T-helper 22 cell (primary cell): ENCODE data around the gene IL32.
"Not testable (repeated sequence)": the region's sequence is repeated elsewhere in the genome, so short reads cannot be mapped to it uniquely, and the experiment has no call there.

Experiments used
- DNase-seq: peaks from one replicate; pipeline ENCODE4 v3.0.0-alpha.2; 2020; ENCODE audit warnings: low read depth

The IL32 gene

DNA sequence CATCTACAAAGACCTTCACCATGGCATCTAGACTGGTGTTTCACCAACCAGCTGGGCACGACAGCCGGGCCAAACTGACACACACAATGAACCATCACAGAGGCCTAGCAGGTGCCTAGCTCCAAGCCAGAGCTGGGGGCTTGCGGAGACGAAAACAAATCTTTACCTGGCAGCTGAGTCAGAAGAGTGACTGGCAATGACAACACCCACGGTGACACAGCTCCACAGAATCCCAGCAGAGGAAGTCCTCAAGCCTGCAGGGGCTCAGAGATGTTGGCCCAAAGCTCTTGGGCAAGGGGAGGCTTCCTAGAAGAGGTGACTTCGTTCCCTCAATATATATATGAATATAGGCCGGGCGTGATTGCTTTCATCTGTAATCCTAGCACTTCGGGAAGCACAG, 13.9 kb upstream of the IL32 start:
- DNase-seq = no peak

DNA sequence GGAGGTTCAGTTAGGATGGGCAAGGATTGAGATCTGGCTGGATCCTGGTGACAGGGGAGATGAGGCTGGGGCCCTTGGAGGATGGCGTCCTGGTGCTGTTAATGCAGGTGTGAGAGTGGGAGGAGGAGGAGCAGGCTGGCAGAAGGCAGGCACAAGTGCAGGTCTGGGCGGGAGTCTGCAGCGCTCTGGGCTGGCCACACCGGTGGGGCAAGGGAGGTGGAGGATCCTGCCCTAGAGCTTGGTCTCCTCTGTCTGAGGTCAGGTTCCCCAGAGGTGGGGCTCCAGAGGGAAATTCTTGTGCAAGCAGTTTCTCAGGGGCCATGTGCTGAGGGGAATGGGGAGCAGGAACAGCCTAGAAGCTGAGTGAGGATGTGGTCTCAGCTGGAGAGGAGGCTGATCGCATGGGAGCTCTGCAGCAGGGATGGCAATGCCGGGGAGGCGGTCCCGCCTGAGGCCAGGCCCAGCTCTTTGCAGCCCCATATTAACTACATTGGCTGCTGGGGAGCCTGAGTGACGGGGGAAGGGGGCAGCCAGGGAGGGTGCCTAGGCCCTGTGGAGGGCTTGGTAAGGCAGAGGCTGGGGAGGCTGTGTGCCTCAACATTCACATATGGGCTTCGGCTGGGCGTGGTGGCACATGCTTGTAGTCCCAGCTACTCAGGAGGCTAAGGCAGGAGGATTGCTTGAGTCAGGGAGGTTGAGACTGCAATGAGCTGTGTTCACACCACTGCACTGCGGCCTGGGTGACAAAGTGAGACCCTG, 12.7 kb upstream of the IL32 start:
- DNase-seq = not testable (repeated sequence)

DNA sequence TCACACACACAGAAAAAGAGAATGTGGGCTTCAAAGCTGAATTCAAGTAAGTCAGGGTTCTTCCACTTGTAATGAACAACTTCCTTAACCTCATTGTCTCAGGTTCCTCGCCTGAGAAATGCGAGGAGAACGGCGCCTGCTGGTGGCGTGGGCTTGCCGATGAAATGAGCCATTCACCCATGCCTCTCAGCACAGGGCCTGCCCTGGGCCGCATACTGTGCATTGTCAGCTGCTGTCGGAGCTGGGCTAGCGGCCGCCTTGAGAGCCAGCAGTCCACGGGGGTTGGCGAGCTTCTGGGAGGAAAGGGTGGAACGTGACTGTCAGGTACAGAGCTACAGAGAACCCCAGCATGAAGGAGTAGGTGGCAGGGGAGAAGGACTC, 12.1 kb upstream of the IL32 start:
- not testable (repeated sequence) for DNase-seq

DNA sequence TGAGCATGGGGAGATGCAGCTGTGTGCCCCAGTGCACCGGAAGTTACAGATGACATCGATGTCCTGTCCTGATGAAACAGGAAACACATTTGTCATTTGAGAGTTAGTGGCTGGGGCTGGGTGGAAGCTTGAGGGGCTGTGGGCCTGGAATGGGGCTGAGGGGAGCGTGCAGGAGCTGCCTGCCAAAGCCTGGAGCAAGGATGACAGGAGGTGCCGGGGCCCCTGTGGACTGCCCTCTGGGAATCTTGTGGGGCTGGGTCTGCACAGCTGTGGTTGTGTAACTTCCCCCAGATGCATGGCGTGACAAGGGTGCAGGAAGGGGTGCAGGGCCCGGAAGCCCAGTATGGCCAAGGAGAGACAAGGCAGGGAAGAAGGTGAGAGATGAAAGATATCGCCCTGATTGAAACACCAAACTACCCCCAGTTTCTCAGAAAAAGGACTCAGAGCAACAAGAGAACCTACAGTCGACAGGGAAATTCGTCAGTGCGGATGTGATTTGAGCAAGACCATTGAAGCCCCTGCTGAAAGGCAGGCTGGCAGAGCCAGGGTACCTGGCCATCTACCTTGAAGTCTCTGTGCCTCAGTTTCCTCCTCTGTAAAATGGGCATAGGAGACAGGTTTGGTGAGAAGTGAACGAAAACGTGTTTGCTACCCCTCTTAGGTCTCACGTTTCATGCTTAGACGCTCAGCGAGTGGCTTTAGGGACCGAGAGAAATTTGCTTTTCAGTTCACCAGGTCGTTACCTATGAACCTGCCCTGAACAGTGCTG, 10.3 kb upstream of the IL32 start:
- no peak for DNase-seq

DNA sequence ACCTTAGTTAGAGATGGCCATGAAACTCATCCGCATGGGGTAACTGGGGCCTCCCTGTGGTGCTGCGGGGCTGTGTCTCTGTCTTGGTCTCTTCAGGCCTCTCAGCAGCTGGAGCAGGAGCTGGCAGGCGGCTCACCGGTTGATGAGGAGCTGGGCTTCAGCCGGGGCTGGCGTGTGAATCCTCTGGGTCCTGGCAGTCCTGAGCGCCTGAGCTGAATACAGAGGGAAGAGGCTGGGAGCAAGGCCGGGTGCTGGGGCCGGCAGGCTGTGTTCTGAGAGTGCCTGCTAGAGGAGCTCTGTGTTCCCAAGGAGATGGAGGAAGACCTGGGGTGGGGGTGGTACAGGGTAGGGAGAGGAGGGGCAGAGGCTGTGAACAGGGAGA, 9.7 kb upstream of the IL32 start:
- not testable (repeated sequence) for DNase-seq

DNA sequence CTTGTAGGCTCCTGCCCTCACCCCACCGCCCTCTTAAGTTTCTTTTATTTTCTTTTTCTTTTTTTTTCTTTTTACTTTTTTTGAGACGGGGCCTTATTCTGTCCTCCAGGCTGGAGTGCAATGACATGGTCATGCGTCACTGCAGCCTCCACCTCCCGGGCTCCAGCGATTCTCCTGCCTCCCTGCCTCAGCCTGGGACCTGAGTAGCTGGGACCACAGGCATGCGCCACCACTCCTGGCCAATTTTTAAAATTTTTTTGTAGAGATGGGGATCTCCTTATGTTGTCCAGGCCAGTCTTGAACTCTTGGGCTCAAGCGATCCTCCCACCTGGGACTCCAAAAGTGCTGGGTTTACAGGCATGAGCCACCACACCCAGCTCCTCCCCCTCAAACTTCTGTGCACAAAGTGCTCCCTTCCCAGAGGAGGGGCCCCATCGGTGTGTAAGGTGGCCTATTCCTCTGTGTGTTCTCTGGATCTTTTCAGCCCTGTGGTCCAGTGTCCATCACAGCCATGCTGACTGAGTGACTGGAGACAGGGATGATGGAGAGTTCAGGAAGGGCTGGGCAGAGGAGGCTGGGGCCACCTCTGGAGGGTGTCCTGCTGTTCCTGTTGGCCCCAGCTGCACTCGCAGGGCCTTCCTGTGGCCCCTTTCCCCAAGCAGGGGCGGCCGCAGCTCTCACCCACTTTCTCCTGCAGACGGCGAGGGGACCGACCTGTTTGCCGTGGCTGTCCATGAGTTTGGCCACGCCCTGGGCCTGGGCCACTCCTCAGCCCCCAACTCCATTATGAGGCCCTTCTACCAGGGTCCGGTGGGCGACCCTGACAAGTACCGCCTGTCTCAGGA, 8.9 kb upstream of the IL32 start:
- DNase-seq = no peak

DNA sequence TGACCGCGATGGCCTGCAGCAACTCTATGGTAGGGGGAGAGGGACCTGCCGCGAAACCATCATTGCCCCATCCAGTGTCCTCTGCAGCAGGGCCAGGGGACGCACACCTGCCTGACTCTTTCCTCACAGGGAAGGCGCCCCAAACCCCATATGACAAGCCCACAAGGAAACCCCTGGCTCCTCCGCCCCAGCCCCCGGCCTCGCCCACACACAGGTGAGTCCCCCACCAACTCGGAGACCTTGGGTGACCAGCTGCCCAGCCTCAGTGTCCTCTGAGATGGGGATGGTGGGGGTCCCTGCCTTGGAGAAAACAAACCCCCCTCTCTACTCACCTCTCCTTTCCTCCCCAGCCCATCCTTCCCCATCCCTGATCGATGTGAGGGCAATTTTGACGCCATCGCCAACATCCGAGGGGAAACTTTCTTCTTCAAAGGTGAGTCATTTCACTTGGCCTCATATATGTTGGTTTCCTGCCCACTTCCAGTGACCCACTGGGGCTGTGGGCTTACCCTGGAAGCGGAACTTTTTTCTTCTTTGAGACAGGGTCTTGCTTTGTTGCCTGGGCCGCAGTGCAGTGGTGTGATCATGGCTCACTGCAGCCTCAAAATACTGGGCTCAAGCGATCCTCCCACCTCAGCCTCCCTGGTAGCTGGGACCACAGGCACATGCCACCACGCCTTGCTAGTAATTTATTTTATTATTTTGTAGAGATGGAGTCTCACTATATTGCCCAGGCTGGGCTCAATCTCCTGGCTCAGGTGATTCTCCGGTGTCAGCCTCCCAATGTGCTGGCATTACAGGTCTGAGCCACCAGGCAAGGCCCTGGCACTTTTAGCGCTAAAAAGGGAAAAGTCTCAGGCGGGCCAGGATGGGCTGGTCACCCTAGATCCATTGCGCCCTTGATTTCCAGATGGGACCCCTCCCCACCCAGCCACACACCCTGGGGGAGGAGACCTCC, 8.0 kb upstream of the IL32 start:
- no peak for DNase-seq

DNA sequence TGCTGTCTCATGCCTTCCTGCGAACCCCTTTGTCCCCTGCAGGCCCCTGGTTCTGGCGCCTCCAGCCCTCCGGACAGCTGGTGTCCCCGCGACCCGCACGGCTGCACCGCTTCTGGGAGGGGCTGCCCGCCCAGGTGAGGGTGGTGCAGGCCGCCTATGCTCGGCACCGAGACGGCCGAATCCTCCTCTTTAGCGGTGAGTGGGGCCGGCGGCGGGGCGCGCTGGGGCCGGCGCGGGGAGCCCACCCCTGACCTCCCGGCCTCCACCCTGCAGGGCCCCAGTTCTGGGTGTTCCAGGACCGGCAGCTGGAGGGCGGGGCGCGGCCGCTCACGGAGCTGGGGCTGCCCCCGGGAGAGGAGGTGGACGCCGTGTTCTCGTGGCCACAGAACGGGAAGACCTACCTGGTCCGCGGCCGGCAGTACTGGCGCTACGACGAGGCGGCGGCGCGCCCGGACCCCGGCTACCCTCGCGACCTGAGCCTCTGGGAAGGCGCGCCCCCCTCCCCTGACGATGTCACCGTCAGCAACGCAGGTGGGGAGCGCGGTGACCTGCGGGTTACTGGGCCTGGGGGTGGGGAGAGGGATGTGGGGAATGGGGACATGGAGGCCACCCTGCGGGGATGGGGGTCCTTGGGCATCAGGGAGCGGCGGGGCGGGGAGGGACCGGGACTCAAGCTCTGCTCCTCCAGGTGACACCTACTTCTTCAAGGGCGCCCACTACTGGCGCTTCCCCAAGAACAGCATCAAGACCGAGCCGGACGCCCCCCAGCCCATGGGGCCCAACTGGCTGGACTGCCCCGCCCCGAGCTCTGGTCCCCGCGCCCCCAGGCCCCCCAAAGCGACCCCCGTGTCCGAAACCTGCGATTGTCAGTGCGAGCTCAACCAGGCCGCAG, 7.1 kb upstream of the IL32 start:
- DNase-seq = no peak

DNA sequence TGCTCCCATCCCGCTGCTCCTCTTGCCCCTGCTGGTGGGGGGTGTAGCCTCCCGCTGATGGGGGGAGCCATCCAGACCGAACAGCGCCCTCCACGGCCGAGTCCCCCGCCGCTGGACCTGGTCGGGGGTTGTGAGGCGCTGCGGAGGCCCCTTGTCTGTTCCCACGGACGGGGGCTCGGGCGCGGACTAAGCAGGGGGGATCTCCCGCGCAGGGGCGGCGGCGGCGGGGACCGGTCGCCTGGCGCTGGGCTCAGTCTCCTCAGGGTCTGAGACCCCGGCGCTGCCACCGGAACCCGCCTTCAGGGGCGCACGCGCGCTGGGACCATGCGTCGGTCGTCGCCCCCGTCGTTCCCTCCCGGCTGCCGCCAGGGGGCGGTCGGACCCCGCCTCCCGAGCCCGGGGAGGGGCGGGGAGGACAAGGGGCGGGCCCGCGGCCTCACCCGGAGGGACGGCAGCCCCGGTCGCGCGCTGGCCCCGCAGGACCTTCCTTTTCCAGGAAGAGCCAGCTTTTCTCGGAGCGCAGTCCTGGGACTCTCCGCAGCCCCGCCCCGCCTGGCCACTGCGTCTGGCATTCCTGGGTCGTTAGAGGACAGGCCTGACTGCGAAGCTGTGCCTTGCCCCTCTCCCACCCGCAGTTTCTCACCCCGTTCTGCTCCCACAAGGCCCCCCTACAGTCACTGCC, 6.3 kb upstream of the IL32 start:
- peak; percentile 73 for DNase-seq

DNA sequence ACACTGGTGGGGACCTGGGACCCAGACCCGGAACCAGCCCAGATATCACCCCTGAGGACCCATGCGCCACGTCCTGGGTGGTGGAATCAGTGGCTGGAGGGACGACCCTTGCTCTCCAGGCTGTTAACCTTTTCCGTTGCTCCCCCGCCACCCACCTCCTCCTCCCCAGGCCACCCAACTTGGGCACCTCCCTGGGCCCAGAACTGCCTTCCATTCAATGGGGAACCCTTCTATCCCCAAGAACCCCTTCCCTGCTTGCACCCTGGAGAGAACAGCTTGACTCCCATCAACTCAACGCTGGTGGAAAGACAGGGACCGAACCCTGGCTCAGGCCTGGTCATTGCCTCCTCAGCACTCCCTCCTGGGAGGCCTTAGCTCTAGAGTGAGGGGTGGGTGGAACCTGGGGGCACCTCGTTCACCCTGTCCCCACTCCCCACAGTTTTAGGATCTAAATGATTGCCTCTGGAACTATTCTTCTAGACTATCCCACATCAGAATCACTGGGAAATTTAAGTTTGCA, 5.7 kb upstream of the IL32 start:
- DNase-seq = no peak

DNA sequence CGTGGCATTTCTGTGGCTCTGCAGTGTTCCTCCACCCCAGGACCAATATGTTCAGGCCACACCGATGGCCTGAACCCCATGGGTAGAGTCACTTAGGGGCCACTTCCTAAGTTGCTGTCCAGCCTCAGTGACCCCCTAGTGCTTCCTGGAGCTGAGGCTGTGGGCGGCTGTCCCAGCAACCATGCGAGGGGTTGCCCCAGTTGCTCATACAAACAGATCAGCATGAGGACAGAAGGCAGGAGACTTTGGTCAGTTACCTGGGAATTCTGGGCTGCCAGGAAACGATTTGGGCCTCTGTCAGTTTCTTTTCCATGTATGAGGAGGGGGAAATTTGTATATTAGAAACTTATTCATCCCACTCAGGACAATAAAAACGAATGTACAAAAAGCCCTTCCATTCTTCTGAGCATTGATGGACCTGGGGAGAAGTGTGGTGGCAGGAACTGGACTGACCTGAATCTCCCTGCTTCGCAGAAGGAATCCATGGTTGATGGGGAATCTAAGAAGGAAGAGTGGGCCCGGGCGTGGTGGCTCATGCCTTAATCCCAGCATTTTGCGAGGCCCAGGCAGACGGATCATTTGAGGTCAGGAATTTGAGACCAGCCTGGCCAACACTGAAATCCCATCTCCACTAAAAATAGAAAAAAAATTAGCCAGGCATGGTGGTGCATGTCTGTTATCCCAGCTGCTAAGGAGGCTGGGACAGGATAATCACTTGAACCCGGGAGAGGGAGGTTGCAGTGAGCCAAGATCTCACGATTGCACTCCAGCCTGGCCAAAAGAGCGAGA, 4.9 kb upstream of the IL32 start:
- DNase-seq = no peak

DNA sequence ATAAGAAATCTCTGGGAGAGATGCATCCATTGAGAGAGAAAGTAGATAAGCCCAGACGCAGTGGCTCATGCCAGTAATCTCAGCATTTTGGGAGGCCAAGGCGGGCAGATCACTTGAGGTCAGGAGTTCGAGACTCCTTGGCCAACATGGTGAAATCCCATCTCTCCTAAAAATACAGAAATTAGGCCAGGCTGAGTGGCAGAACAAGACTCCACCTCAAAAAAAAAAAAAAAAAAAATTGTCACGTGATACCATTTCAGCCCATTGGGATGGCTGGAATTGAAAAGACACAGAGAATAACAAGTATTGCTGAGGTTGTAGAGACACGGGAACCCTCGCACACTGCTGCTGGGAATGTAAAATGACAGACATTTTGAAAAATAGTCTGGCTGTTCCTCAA, 2.9 kb upstream of the IL32 start:
- DNase-seq = no peak

DNA sequence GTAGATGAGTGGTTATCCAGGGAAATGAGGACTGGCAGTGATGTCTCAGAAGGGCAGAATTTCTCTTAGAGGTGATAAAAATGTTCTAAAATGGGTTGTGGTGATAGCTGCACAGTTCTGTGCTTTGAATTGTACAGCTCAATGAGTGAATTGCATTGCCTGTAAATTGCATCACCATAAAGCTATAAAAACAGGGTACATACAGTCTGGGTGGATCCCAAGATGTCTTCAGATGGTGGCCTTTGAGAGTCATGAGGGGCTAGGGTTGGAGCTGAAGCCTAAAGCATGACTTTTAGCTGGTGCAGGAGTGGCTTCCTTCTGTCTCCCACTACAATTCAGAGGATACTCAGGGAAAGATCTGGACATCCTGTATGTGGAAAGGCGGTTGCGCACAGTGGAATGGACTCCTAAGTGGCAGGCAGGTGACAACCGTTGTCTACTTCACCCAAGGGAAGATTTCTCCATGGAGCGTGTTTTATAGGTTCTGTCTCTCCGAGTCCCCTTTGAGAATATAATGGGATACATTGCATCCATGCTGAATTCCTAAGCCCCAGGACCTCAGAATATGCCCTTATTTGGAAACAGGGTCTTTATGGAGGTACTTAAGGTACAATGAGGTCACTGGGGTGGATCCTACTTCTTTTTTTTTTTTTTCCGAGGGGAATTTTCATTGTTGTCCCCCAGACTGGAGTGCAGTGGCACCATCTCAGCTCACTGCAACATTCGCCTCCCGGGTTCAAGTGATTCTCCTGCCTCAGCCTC, 1.6 kb upstream of the IL32 start:
- no peak for DNase-seq

DNA sequence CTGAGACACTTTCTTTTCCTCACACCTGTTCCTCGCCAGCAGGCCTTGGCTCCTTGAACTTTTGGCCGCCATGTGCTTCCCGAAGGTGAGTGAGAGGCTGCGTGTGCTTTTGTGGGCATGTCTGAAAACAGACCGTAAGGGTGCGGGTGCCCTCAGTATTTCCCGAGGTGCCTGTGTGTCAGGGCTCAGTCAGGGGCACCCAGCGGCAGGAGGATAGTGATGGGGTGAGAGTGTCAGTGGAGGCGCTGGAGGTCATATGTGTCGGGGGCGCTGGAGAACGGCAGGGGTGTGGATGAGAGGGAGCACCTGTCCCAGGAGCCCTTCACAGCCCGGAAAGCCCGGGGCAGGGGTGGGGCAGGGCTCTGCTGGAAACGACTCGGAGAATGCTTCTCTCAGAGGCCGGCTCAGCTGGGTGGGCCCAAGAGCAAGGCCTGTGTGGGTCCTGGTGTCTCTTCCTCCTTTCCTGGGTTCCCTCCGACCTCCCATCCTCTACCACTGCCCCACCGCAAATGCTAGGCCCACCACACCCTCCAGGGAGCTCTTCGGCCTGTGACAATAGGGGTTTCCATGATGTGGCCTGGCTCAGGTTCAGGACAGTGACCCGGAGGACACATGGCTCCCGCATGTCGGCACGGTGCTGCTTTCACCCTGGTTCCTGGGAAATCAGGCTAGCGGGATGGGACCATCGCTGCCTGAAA, 451 bp downstream of the IL32 start:
- no peak for DNase-seq

DNA sequence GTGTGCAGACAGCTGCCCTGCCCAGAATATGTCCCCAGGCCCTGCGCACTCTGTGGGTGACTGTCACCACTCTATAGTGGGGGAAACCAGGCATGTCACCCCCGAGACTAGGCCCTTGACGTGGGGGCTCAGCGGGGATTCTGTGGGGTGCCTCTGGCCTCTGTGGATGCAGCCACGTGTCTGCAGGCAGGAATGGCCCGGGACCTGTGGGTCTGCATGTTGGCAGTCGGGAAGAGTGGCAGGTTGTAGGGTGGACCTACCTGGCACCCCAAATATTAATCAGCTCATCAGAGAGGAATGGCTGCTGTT, 954 bp downstream of the IL32 start:
- no peak for DNase-seq

DNA sequence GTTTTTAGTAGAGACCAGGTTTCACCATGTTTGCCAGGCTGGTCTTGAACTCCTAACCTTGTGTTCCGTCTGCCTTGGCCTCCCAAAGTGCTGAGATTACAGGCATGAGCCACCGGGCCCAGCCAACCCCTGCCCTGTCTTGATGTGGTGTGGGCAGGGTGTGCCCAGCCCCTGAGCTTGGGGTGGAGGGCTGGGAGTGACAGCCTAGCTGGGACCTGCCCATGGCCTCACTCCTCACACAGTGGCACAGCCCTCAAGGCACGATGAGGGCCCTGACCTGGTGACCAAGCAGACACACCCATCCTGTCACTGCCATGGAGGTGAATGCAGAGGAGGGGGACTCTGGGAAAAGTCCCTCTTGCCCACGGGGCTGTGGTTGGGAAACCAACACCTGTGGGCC, 3.0 kb downstream of the IL32 start:
- no peak for DNase-seq

DNA sequence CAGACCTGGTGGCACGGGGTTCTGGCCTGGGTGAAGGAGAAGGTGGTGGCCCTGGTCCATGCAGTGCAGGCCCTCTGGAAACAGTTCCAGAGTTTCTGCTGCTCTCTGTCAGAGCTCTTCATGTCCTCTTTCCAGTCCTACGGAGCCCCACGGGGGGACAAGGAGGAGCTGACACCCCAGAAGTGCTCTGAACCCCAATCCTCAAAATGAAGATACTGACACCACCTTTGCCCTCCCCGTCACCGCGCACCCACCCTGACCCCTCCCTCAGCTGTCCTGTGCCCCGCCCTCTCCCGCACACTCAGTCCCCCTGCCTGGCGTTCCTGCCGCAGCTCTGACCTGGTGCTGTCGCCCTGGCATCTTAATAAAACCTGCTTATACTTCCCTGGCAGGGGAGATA, 3.7 kb downstream of the IL32 start:
- DNase-seq = not testable (repeated sequence)

DNA sequence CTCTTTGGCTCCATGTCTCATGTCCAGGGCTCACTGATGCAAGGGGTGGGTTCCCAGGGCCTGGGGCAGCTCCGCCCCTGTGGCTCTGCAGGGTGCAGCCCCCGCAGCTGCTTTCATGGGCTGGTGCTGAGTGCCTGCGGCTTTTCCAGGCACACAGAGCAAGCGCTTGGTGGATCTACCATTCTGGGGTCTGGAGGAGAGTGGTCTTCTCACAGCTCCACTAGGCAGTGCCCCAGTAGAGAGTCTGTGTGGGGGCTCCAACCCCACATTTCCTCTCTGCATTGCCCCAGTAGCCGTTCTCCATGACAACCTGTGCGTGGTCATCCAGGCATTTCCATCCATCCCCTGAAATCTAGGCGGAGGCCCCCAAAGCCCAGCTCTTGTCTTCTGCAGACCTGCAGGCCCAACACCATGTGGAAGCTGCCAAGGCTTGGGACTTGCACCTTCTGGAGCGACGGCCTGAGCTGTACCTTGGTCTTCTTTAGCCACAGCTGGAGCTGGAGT, 5.2 kb downstream of the IL32 start:
- DNase-seq = no peak
